HEK293T (cell line): Measurements from ENCODE around the gene SGIP1.

ENCODE experiments used
- BHLHE40 ChIP-seq: fragments of 450-650 bp; IDR thresholded peaks from 2 replicates; pipeline ENCODE4 v1.6.1; 2016; ENCODE audit warnings: mild to moderate bottlenecking, moderate library complexity, borderline replicate concordance
- HDGF ChIP-seq: fragments of 450-650 bp; IDR thresholded peaks from 2 replicates; pipeline ENCODE4 v1.6.1; 2017; ENCODE audit warnings: antibody characterized with exemption, borderline replicate concordance
- LEF1 ChIP-seq: fragments of 450-650 bp; IDR thresholded peaks from 2 replicates; pipeline ENCODE4 v1.6.1; 2017; ENCODE audit warnings: mild to moderate bottlenecking, borderline replicate concordance
- SP1 ChIP-seq: fragments of 450-650 bp; IDR thresholded peaks from 2 replicates; pipeline ENCODE4 v1.6.1; 2017
- ZNF384 ChIP-seq: fragments of 450-650 bp; IDR thresholded peaks from 2 replicates; pipeline ENCODE4 v1.6.1; 2016
- TF ChIP-seq, protein P1 (sequence below): fragments of 450-650 bp; IDR thresholded peaks from 2 replicates; pipeline ENCODE4 v1.6.1; 2016

DNA sequence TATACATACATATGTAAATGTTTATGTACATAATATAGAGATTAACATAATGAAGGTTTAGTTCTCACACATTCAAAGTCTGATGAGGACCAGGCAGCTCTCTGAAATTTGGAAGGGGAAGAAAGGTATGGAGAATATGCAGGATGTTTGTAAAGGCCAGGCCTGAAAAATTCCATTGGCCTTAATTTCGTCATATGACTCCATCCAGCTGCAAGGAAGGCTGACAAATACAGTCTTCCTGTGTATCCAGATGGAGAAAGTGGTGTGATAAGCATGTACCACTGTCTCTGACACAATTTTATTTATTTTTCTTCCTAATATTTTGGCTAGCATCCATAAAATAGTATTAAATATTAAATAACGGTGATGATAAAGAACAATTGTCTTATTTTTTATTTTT is 6.3 kb upstream of the SGIP1 start:
- TF ChIP-seq BHLHE40 (no peak), LEF1 (no peak), HDGF (no peak), SP1 (no peak), ZNF384 (no peak)
- TF ChIP-seq, protein P1, sequence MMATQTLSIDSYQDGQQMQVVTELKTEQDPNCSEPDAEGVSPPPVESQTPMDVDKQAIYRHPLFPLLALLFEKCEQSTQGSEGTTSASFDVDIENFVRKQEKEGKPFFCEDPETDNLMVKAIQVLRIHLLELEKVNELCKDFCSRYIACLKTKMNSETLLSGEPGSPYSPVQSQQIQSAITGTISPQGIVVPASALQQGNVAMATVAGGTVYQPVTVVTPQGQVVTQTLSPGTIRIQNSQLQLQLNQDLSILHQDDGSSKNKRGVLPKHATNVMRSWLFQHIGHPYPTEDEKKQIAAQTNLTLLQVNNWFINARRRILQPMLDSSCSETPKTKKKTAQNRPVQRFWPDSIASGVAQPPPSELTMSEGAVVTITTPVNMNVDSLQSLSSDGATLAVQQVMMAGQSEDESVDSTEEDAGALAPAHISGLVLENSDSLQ = no peak
